ENCODE measurements around the gene FAM53B.

GRCh38 chr10:124712704-124713407 lies 31.3 kb downstream of the FAM53B start:
- no peak for TF ChIP-seq GATA3 (IDR thresholded peaks at IDR 0.05; ENCODE audit: low read depth, low read length)
- no peak for TF ChIP-seq GATA2 (IDR thresholded peaks at IDR 0.05; ENCODE audit: low read depth, low read length)

All from SH-SY5Y (cell line).